HepG2 (cell line): ENCODE results near the gene SORBS2. TPM values are rescaled to one million over a fixed set of nuclear protein-coding genes. Genes with fewer than 3 reads are reported as not detected.

Source experiments
- ATAC-seq: fragments of 200-7000 bp; cut with Tn5 transposase; 3 replicates; pipeline ENCODE4 v1.9.1; 2020; ENCODE audit warnings: mild to moderate bottlenecking, moderate library complexity
- BruUV-seq: library from RNA; stranded (reverse); fragments of 400-500 nt; replicated peaks from 2 replicates; lab custom pipeline; 2021; lab: Mats Ljungman, UMichigan
- CTCF ChIA-PET: fragments of 300-600 bp; formaldehyde crosslinking; extraction: SDS; loops from one replicate; lab custom pipeline; 2021; ENCODE audit warnings: low total read pairs, inconsistent platforms, low intra/inter-chr PET ratio; lab: Yijun Ruan, JAX
- POLR2A ChIA-PET: fragments of 350-600 bp; sonication (Branson Sonifier 250); formaldehyde crosslinking; loops from one replicate; lab custom pipeline; 2020; ENCODE audit warnings: antibody characterized with exemption, inconsistent platforms; lab: Yijun Ruan, JAX
- DNase-seq: peaks from one replicate; pipeline ENCODE4 v3.0.0-alpha.2; 2015; ENCODE audit warnings: low spot score
- FAIRE-seq: peaks from 3 replicates; lab custom pipeline; 2011; peaks lifted over from hg19 to GRCh38; lab: Jason Lieb, UNC
- H2AFZ ChIP-seq: one replicate; pipeline ENCODE4 v1.6.1; 2011; ENCODE audit warnings: low read length, inconsistent platforms
- H3K27ac ChIP-seq: fragments of 300-600 bp; 3 replicates; pipeline ENCODE4 v1.8.0; 2011; ENCODE audit warnings: mixed run types, mild to moderate bottlenecking, mixed read lengths, low read length, inconsistent platforms; ENCODE audit not compliant: insufficient read depth; ENCODE audit errors: extremely low read length
- H3K27me3 ChIP-seq, 2 experiments: fragments of 200-600 bp in 1 of 2; 2 replicates in 1 of 2; 3 replicates in 1 of 2; pipeline versions ENCODE4 v1.6.0 to v1.8.0; 2011; ENCODE audit warnings: low read length in 2 of 2, mild to moderate bottlenecking in 2 of 2, moderate library complexity in 2 of 2, inconsistent platforms in 1 of 2; ENCODE audit not compliant: insufficient read depth in 2 of 2, control insufficient read depth in 1 of 2
- H3K36me3 ChIP-seq, 2 experiments: fragments of 200-600 bp in 1 of 2; replicated peaks in 1 of 2; 2 replicates in 1 of 2; 3 replicates in 1 of 2; pipeline versions ENCODE4 v1.5.1 to v1.8.0; 2011; ENCODE audit warnings: low read length in 2 of 2, inconsistent platforms in 1 of 2; ENCODE audit not compliant: insufficient read depth in 2 of 2, control insufficient read depth in 1 of 2
- H3K4me1 ChIP-seq: 2 replicates; pipeline ENCODE4 v1.5.1; 2012; ENCODE audit warnings: low read length, inconsistent platforms; ENCODE audit not compliant: insufficient read depth
- H3K4me2 ChIP-seq: 2 replicates; pipeline ENCODE4 v1.6.0; 2011; ENCODE audit warnings: low read depth, low read length, inconsistent platforms
- H3K4me3 ChIP-seq, 3 experiments: fragments of 200-600 bp in 1 of 3; sonication (generic), shearing (Covaris generic) in 1 of 3; replicated peaks in 1 of 3; 2 replicates each; pipeline ENCODE4 v1.5.1; 2011 to 2016; ENCODE audit warnings: low read length in 3 of 3, inconsistent platforms in 2 of 3, low read depth in 2 of 3, mild to moderate bottlenecking in 2 of 3, control low read depth in 1 of 3, mixed read lengths in 1 of 3; ENCODE audit not compliant: insufficient read depth in 1 of 3
- H3K79me2 ChIP-seq: one replicate; pipeline ENCODE4 v1.6.1; 2011; ENCODE audit warnings: low read length, inconsistent platforms; ENCODE audit not compliant: insufficient read depth
- H3K9ac ChIP-seq: 2 replicates; pipeline ENCODE4 v1.6.0; 2011; ENCODE audit warnings: mild to moderate bottlenecking, low read depth, low read length, inconsistent platforms; ENCODE audit not compliant: insufficient read depth
- H3K9me3 ChIP-seq: 2 replicates; pipeline ENCODE4 v1.5.1; 2012; ENCODE audit warnings: mild to moderate bottlenecking, low read length
- H4K20me1 ChIP-seq: 2 replicates; pipeline ENCODE4 v1.6.0; 2011; ENCODE audit warnings: inconsistent platforms, mild to moderate bottlenecking, low read length, moderate library complexity; ENCODE audit not compliant: insufficient read depth
- EHMT2 ChIP-seq: fragments of 200-600 bp; sonication (generic); IDR thresholded peaks from 2 replicates; pipeline ENCODE4 v1.7.0; 2017; ENCODE audit warnings: antibody characterized with exemption, low read depth, low read length, borderline replicate concordance
- GATA4 ChIP-seq: sonication (generic); IDR thresholded peaks from 2 replicates; pipeline ENCODE4 v1.6.1; 2016; ENCODE audit warnings: antibody characterized with exemption, low read depth, borderline replicate concordance
- PATZ1 ChIP-seq: sonication (generic); formaldehyde crosslinking; IDR thresholded peaks from 2 replicates; pipeline ENCODE4 v1.4.0; 2020; ENCODE audit warnings: missing genetic modification reagents
- SPEN ChIP-seq: sonication (generic); formaldehyde crosslinking; IDR thresholded peaks from 2 replicates; pipeline ENCODE4 v1.5.1; 2020; ENCODE audit warnings: low read depth, mild to moderate bottlenecking, missing genetic modification reagents
- TCF7 ChIP-seq: sonication (generic); IDR thresholded peaks from 2 replicates; pipeline ENCODE4 v1.6.1; 2016; ENCODE audit warnings: antibody characterized with exemption, low read depth
- TGIF2 ChIP-seq: IDR thresholded peaks from 2 replicates; pipeline ENCODE4 v1.6.1; 2016; ENCODE audit warnings: control low read depth, missing compliant biosample characterization
- ZBTB20 ChIP-seq: sonication (generic); formaldehyde crosslinking; IDR thresholded peaks from 2 replicates; pipeline ENCODE4 v1.8.1; 2023; ENCODE audit warnings: missing genetic modification reagents, low read depth, mild to moderate bottlenecking, borderline replicate concordance
- ZNF296 ChIP-seq: sonication (generic); formaldehyde crosslinking; conservative IDR thresholded peaks from 2 replicates; pipeline ENCODE4 v1.5.0; 2020; ENCODE audit warnings: mild to moderate bottlenecking, missing genetic modification reagents
- ZNF777 ChIP-seq: sonication (generic); formaldehyde crosslinking; IDR thresholded peaks from 2 replicates; pipeline ENCODE4 v1.4.0; 2020; ENCODE audit warnings: missing genetic modification reagents
- WGBS: methylation state at CpG from one replicate; pipeline ENCODE4 v1.1.6; 2017; ENCODE audit warnings: low lambda C conversion rate; 5-methylcytosine and 5-hydroxymethylcytosine counted together
- in situ Hi-C: cut with HindIII; loops from 2 replicates; pipeline ENCODE4 v1.10.0; 2017; ENCODE audit warnings: low pct_unique_long_range_greater_than_20kb; ENCODE audit not compliant: extremely low pct_ligation_motif_present
- intact Hi-C: fragments of 100-400 bp; cut with micrococcal nuclease; formaldehyde crosslinking; loops from one replicate; pipeline ENCODE4 v1.10.0; 2022; ENCODE audit not compliant: unreplicated experiment
- polyA plus RNA-seq, 8 experiments: library from polyadenylated mRNA; depleted of rRNA in 3 of 8; stranded (reverse) in 7 of 8; unstranded in 1 of 8; fragments of >200 nt; fragmentation: Illumina TruSeq in 4 of 8; extraction: Trizol in 4 of 8; gene quantifications; 2 replicates each; pipeline versions ENCODE4 v1.2.1 to v1.2.3, GENCODE V29; 2011 to 2016; ENCODE audit warnings: low read depth in 4 of 8, missing spikeins in 1 of 8, mixed read lengths in 1 of 8; ENCODE audit not compliant: insufficient read depth in 1 of 8
- total RNA-seq, 5 experiments: library from RNA; depleted of rRNA; stranded (reverse); fragments of >200 nt; fragmentation: Illumina TruSeq; extraction: Trizol; gene quantifications; 2 replicates each; pipeline ENCODE4 v1.2.3, GENCODE V29; 2016; ENCODE audit warnings: low read depth in 1 of 5

The SORBS2 gene
- total and polyA plus RNA-seq, 2 of the 13 experiments (the other 11 are each of a cell fraction or from before 2014, with no cell fraction given): 25.0 to 80.5 TPM

- no peak overlapping the region for H3K4me2 ChIP-seq
- POLR2A ChIA-PET: no interaction called here
- no peak for TF ChIP-seq TGIF2 (CRISPR knock-in tag)
- no peak for TF ChIP-seq SPEN
- TF ChIP-seq ZBTB20: no peak
- TF ChIP-seq ZNF777 (CRISPR knock-in tag): no peak
- TF ChIP-seq ZNF296 (CRISPR knock-in tag): no peak
- no peak for TF ChIP-seq TCF7
- TF ChIP-seq GATA4: no peak
- TF ChIP-seq EHMT2: no peak
- TF ChIP-seq PATZ1 (CRISPR knock-in tag): no peak
- H2AFZ ChIP-seq: no peak overlapping the region
- no peaks in the 10 kb centered on the region for H4K20me1 ChIP-seq
- no peak for FAIRE-seq
- ATAC-seq: no peak
- no peak overlapping the region for H3K4me3 ChIP-seq
- CTCF ChIA-PET: no interaction called here
- peaks cover 34% of the 10 kb centered on the region for H3K4me1 ChIP-seq
- DNase-seq: no peak
- no peaks in the 10 kb centered on the region for H3K9me3 ChIP-seq
- in situ Hi-C loops: no loop called here
- H3K9ac ChIP-seq: no peak overlapping the region
- no peaks in the 10 kb centered on the region for H3K27me3 ChIP-seq
- no peak overlapping the region for H3K27ac ChIP-seq
- no TSS peak for BruUV-seq
- H3K79me2 ChIP-seq: peaks cover 12% of the 10 kb centered on the region
- peaks cover 2 to 20% of the 10 kb centered on the region in 2 experiments; a peak in 4 of 5 replicates for H3K36me3 ChIP-seq
- WGBS: 93% methylated on average over 6 of the region's 6 CpGs
- intact Hi-C loops: no loop called here
Measured at GRCh38 chr4:185786422-185786821, 25.6 kb downstream of the SORBS2 start.
